K562 (cell line): Measurements from ENCODE around the gene AGPAT1. TPM values are rescaled to one million over a fixed set of nuclear protein-coding genes. Genes with fewer than 3 reads are reported as not detected.

ENCODE experiments used
- CBX2 ChIP-seq: fragments of 200-600 bp; sonication (generic); IDR thresholded peaks from one replicate; pipeline ENCODE4 v1.6.1; 2012; ENCODE audit warnings: mild to moderate bottlenecking, low read length, inconsistent platforms; ENCODE audit not compliant: insufficient read depth, poor library complexity, severe bottlenecking
- CEBPB ChIP-seq: fragments of 450-650 bp; IDR thresholded peaks from 2 replicates; pipeline ENCODE4 v1.6.1; 2016; ENCODE audit warnings: missing genetic modification characterization, missing compliant biosample characterization
- FIP1L1 ChIP-seq: fragments of 200-400 bp; formaldehyde crosslinking; IDR thresholded peaks from 2 replicates; pipeline ENCODE4 v1.6.1; 2018; ENCODE audit warnings: mild to moderate bottlenecking, low read depth, low read length; ENCODE audit not compliant: poor library complexity, severe bottlenecking
- HDAC6 ChIP-seq: IDR thresholded peaks from 2 replicates; pipeline ENCODE4 v1.6.1; 2012; ENCODE audit warnings: low read depth, mild to moderate bottlenecking, control low read depth, inconsistent platforms, low read length, moderate library complexity
- MITF ChIP-seq: IDR thresholded peaks from 2 replicates; pipeline ENCODE4 v1.6.1; 2014; ENCODE audit warnings: antibody characterized with exemption
- NCOA1 ChIP-seq: fragments of 450-650 bp; IDR thresholded peaks from 2 replicates; pipeline ENCODE4 v1.6.1; 2016; ENCODE audit warnings: low read depth
- OTX1 ChIP-seq: fragments of 450-650 bp; formaldehyde crosslinking; IDR thresholded peaks from 2 replicates; pipeline ENCODE4 v1.4.0; 2022; ENCODE audit warnings: mild to moderate bottlenecking
- RBM17 ChIP-seq: fragments of 200-400 bp; formaldehyde crosslinking; IDR thresholded peaks from 2 replicates; pipeline ENCODE4 v1.6.1; 2017; ENCODE audit warnings: low read depth, mild to moderate bottlenecking, low read length, borderline replicate concordance
- SIX5 ChIP-seq, 2 experiments: IDR thresholded peaks; 2 replicates each; pipeline ENCODE4 v1.6.1; 2011; ENCODE audit warnings: low read length in 2 of 2, borderline replicate concordance in 1 of 2, low read depth in 1 of 2, mild to moderate bottlenecking in 1 of 2, moderate library complexity in 1 of 2; ENCODE audit not compliant: insufficient read depth in 1 of 2
- SLC30A9 ChIP-seq: fragments of 250-450 bp; sonication (Bioruptor Pico); IDR thresholded peaks from 2 replicates; pipeline ENCODE4 v1.8.0; 2022; ENCODE audit warnings: mild to moderate bottlenecking, moderate library complexity
- SNRNP70 ChIP-seq: fragments of 200-400 bp; formaldehyde crosslinking; optimal IDR thresholded peaks from 2 replicates; pipeline ENCODE3; 2017; ENCODE audit warnings: low read depth, low read length
- TCF7 ChIP-seq: sonication (generic); IDR thresholded peaks from 2 replicates; pipeline ENCODE4 v1.6.1; 2016; ENCODE audit warnings: antibody characterized with exemption, borderline replicate concordance
- XRCC3 ChIP-seq: fragments of 450-650 bp; IDR thresholded peaks from 2 replicates; pipeline ENCODE4 v1.6.1; 2017; ENCODE audit warnings: mild to moderate bottlenecking, moderate library complexity
- YBX1 ChIP-seq: fragments of 450-650 bp; IDR thresholded peaks from 2 replicates; pipeline ENCODE4 v1.7.1; 2016; ENCODE audit warnings: mild to moderate bottlenecking
- ZBTB17 ChIP-seq: fragments of 450-650 bp; formaldehyde crosslinking; IDR thresholded peaks from 2 replicates; pipeline ENCODE4 v1.4.0; 2020; ENCODE audit warnings: mild to moderate bottlenecking
- ZBTB9 ChIP-seq: fragments of 450-650 bp; formaldehyde crosslinking; IDR thresholded peaks from 2 replicates; pipeline ENCODE4 v1.4.0; 2020; ENCODE audit warnings: mild to moderate bottlenecking, moderate library complexity
- ZNF175 ChIP-seq: fragments of 200-800 bp; sonication (Bioruptor generic); IDR thresholded peaks from 2 replicates; pipeline ENCODE4 v1.6.1; 2016; ENCODE audit warnings: low read depth, mild to moderate bottlenecking, missing genetic modification characterization, missing compliant biosample characterization
- ZNF354B ChIP-seq: fragments of 250-450 bp; sonication (Bioruptor Pico); IDR thresholded peaks from 2 replicates; pipeline ENCODE4 v1.4.0; 2020
- polyA plus RNA-seq, 8 experiments: library from polyadenylated mRNA; depleted of rRNA in 4 of 8; stranded (reverse) in 5 of 8; unstranded in 3 of 8; fragments of >200 nt; fragmentation: Nextera tagmentation in 2 of 8; fragmentation: Illumina TruSeq in 1 of 8; extraction: Ambion mirVana in 2 of 8; extraction: Trizol in 1 of 8; gene quantifications; 2 replicates each; pipeline versions ENCODE4 v1.2.1 to v1.2.3, GENCODE V29; 2011 to 2014; ENCODE audit warnings: inconsistent platforms in 1 of 8, missing spikeins in 1 of 8
- total RNA-seq, 7 experiments: library from RNA; depleted of rRNA in 6 of 7; stranded (reverse); fragments of >200 nt in 6 of 7; fragmentation: Illumina TruSeq in 2 of 7; extraction: Trizol in 2 of 7; gene quantifications; 2 replicates each; pipeline versions ENCODE4 v1.2.1 to v1.2.3, GENCODE V29; 2011 to 2021; ENCODE audit warnings: low replicate concordance in 1 of 7
- TF ChIP-seq, protein P1 (sequence below): sonication (generic); formaldehyde crosslinking; IDR thresholded peaks from 2 replicates; pipeline ENCODE4 v1.4.0; 2020; ENCODE audit warnings: mild to moderate bottlenecking, missing genetic modification reagents
- TF ChIP-seq, protein P2 (sequence below): fragments of 450-650 bp; IDR thresholded peaks from 2 replicates; pipeline ENCODE4 v1.6.1; 2016; ENCODE audit warnings: missing biosample characterization, missing genetic modification characterization
- TF ChIP-seq, protein P3 (sequence below): sonication (generic); formaldehyde crosslinking; IDR thresholded peaks from 2 replicates; pipeline ENCODE4 v1.8.1; 2022; ENCODE audit warnings: missing genetic modification reagents

Gene AGPAT1
- total and polyA plus RNA-seq, 9 of the 15 experiments (the other 6 are each of a cell fraction or from before 2014, with no cell fraction given): 37.9 to 176 (median 69.4) TPM

GRCh38 chr6:32127717-32128592, 47.9 kb downstream of the AGPAT1 start, which contains the start of gene ATF6B (continued):
- TF ChIP-seq FIP1L1 (no peak), HDAC6 (no peak), SIX5 (IDR thresholded peaks at IDR 0.05; ENCODE audit: borderline replicate concordance in 1 of 2, insufficient read depth in 1 of 2, low read depth in 1 of 2, low read length in 2 of 2) (peak; percentile 37 to 48; a peak in 3 of 4 replicates), ZNF175 (CRISPR knock-in tag) (no peak), TCF7 (no peak), CEBPB (tag) (no peak), SLC30A9 (CRISPR knock-in tag) (no peak), SNRNP70 (no peak), CBX2 (no peak), XRCC3 (no peak), ZNF354B (CRISPR knock-in tag) (no peak), MITF (no peak; the same call in 1 of the 2 replicates), ZBTB9 (CRISPR knock-in tag) (peak; percentile 60; the same call in 1 of the 2 replicates), OTX1 (peak; percentile 83), YBX1 (no peak), RBM17 (no peak), ZBTB17 (CRISPR knock-in tag) (peak; percentile 72), NCOA1 (0 out of 2 replicates have a peak, but pooled peaks have one; percentile 24)
- TF ChIP-seq, protein P1, sequence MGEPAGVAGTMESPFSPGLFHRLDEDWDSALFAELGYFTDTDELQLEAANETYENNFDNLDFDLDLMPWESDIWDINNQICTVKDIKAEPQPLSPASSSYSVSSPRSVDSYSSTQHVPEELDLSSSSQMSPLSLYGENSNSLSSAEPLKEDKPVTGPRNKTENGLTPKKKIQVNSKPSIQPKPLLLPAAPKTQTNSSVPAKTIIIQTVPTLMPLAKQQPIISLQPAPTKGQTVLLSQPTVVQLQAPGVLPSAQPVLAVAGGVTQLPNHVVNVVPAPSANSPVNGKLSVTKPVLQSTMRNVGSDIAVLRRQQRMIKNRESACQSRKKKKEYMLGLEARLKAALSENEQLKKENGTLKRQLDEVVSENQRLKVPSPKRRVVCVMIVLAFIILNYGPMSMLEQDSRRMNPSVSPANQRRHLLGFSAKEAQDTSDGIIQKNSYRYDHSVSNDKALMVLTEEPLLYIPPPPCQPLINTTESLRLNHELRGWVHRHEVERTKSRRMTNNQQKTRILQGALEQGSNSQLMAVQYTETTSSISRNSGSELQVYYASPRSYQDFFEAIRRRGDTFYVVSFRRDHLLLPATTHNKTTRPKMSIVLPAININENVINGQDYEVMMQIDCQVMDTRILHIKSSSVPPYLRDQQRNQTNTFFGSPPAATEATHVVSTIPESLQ: no peak
- TF ChIP-seq, protein P2, sequence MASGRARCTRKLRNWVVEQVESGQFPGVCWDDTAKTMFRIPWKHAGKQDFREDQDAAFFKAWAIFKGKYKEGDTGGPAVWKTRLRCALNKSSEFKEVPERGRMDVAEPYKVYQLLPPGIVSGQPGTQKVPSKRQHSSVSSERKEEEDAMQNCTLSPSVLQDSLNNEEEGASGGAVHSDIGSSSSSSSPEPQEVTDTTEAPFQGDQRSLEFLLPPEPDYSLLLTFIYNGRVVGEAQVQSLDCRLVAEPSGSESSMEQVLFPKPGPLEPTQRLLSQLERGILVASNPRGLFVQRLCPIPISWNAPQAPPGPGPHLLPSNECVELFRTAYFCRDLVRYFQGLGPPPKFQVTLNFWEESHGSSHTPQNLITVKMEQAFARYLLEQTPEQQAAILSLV (tag): no peak
- TF ChIP-seq, protein P3, sequence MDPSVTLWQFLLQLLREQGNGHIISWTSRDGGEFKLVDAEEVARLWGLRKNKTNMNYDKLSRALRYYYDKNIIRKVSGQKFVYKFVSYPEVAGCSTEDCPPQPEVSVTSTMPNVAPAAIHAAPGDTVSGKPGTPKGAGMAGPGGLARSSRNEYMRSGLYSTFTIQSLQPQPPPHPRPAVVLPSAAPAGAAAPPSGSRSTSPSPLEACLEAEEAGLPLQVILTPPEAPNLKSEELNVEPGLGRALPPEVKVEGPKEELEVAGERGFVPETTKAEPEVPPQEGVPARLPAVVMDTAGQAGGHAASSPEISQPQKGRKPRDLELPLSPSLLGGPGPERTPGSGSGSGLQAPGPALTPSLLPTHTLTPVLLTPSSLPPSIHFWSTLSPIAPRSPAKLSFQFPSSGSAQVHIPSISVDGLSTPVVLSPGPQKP (CRISPR knock-in tag): no peak
